ENCODE results near the gene ZMYND8.
"Not testable (repeated sequence)": the region's sequence is repeated elsewhere in the genome, so short reads cannot be mapped to it uniquely, and the experiment has no call there.

Gene ZMYND8

GRCh38 chr20:47225458-47225857 is 131.0 kb downstream of the ZMYND8 start:
- no peak for DNase-seq (ENCODE audit: low read depth, low spot score)

DNA sequence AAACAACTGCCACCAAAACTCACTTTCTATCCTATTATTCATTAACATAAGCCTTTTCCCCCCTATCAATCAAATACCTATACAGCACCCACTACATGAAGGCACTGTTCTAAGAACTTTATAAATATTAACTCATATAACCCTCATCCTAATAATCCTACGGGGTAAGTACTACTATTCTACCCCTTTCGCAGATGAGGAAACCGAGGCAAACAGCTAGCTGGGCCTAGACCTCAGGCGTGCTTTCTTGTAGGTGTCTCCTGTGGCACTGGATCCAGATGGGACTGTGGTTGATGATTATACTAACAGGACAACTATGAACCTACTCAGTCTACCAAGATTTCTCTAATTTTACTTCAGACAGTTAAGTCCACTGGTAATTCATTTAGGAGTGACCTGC is 131.6 kb downstream of the ZMYND8 start:
- DNase-seq (ENCODE audit: low read depth, low spot score), result no peak

GRCh38 chr20:47224300-47224791 is 132.2 kb downstream of the ZMYND8 start:
- no peak for DNase-seq (ENCODE audit: low read depth, low spot score)

- no peak for DNase-seq (ENCODE audit: low read depth, low spot score)
These were observed 132.6 kb downstream of the ZMYND8 start for GRCh38 chr20:47223896-47224295.

DNA sequence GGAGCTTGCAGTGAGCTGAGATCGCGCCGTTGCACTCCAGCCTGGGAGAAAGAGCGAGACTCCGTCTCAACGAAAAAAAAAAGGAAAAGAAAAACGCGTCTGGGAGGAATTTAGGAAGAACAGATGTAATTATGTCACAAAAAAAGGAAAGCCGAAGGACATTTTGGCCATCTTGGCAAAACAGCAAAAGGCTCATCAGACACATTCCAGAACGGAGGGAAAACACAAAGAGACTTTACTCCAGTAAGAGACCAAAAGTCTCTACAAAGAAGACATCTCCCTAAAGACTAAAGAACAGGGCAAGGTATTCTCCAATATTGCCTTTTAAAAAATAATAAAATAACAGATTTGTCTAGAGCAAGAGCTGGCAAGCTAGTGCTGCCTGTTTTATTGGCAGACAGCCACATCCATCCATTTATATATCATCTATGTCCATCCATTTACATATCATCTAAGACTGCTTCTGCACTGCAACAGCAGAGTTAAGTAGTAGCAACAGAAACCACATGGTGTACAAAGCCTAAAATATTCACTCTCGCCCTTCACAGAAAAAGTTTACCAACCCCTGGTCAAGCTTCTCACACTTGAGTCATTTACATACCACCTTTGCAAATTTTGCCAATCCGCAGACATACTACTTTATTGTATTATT is 133.9 kb downstream of the ZMYND8 start:
- no peak for DNase-seq (ENCODE audit: low read depth, low spot score)

DNA sequence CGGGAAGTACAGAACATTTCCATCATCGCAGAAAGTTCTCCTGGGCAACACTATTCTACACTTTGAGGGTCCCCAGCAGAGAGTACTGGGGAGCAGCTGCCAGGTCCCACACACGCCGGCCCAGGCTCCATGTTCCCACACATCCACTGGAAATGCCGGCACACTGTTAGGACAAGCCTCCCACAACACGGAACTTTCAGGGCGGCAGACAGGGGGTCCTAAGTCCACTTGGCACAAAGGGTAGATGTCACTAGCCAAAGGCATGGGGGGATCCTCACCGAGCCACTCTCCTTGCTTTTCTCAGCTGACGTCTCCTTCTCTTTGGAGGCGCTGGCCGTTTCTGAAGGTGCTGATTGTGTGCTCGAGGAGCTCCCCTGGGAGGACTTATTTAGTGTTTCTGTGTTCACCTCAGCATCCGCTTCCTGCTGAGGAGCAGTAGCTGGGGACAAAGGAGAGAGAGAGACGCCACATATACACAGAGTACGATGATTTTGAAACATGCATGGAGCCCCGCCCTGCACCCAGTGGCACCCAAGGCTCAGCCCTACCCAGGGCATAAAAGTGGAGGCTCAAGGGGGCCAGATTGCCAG is 135.4 kb downstream of the ZMYND8 start:
- no peak for DNase-seq (ENCODE audit: low read depth, low spot score)

- DNase-seq (ENCODE audit: low read depth, low spot score), result no peak
These were observed 136.3 kb downstream of the ZMYND8 start for GRCh38 chr20:47220161-47220582.

DNA sequence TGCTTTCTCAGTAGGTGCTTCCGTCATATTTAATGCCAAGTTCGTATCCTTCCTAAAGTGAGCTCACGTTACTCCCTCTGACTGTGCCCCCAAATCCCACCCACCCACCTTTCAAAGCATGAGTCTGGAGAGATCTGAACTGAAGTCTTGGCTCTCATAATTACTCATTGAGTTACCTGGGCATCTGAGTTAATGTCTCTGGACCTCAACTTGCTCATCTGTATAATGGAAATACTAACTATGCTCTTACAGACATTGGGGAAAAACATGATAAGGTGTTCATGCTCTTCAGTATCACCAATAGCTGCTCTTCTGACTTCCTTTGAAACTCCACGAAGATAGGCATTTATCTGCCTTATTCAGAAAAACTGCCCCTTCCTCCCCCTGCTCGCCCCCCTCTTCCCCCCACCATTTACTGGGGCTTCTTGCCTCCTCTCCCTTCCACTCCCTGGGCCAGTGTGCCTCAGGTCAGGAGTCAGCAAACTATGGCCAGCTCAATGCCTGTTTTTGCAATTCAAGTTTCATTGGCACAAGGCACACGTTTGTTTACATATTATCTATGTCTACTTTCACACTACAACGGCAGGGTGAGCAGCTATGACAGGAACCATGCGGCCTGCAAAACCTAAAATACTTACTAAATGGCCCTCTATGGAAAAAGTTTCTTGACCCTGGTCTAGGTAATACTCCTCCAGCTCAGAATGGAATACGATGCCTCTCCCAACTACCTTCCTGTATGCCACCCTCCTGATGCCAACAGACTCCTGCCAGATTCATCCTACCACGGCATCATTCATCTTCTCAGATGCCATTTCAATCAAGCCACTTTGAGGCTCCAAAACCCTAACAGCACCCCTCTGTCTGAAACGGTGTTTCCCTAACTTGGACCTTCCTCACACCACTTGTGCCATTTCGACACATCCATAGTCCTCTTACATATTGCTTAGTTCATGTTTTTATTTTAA is 138.7 kb downstream of the ZMYND8 start:
- DNase-seq (ENCODE audit: low read depth, low spot score), result no peak

DNA sequence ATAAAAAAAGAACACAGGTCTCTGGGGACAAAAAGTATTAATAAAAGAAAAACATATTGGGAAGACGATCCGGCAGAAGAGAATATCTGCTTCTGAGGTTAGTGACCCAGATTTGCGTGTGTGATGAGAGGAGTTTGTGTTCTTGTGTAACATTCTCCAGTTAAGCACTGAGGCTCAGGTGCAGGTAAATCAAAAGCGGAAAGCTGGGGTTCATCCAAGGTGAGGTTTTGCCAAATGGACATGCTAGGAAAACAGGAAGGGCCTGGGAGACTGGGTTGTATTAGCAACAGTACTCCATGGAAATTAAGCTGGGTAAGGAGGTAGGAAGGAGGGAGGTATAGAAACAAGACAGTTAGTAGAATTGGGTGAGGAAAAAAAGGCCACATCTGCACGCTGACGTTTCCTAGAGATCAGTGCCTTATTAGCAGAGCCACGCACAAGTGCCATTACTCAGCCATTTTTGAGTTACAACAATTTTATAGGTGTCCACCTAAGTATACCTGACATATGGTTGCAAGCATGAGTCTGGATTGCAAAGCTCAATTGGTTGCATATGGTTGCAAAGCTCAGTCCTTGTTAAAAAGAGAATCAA is 139.6 kb downstream of the ZMYND8 start:
- DNase-seq (ENCODE audit: low read depth, low spot score), result no peak

DNA sequence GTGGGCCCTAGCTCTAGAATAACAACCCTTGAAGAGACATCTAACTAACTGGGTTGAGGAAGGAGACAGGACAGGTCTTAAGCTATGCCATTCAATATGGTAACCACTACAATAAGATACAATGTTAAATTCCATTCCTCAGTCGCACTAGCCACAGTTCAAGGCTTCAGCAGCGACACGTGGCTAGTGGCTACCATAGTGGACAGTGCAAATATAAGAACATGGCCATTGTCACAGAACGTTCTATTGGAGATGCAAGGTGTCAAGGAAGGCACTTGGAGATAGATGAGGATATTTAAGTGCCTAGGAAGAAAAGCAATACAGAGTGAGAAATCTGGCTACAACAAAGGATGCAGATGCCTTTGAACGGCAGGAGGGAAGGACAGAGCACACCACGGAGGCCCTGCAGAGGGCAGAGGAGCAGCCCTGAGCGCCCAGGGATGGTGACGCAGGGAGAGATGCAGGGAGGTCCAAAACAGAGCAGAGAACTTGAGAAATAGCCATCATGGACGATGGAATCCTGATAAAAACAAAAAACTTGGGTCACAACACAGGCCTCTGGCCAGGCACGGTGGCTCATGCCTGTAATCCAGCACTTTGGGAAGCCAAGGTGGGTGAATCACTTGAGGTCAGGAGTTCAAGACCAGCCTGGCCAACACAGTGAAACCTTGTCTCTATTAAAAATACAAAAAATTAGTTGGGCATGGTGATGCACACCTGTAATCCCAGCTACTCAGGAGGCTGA is 140.7 kb downstream of the ZMYND8 start:
- DNase-seq (ENCODE audit: low read depth, low spot score), result no peak

DNA sequence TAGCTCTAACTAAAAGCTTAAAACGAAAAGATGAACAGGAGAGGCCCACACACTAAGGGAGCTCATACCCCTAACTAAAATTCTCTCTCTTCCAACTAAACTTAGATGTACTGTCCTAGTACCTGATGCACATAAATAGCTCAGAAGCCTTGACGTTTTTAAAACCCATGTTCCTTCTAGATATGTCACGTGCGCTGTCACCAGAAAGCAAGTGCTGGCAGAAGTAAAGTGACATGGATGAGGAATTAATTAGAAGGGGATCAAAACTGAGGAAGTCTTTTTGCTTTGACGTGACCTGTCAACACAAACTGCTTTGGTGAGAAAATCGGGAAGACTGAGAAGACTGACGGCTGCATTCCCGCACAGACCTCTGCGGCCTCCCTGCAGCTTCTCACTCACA is 142.5 kb downstream of the ZMYND8 start:
- DNase-seq (ENCODE audit: low read depth, low spot score), result no peak

DNA sequence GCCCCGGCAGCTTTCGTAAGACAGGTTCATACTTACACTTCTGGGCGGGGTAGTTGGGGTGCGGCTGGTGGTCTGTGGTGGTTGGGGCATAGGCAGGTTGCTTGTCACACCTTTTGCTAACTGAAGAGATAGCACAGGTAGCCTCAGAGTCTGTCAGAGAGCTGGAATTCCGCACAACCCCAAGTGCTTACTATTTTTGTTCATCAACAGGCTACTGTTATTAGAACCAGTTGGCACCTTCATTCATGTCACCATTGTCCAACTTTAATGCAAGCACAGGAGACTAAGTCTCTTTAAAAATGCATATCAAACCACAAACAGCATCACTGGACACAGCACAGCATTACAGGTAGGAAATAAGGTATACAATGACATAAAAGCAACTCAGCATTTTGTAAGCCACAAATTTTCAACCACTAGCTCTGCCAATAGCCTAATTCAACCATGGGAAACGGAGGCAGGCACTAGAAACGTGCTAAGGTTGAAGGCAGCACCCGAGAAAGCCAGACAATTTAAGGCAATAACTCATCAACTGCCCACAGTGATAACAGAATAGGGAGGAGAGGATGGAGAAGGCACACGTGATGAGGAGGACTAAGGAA is 143.8 kb downstream of the ZMYND8 start:
- DNase-seq (ENCODE audit: low read depth, low spot score), result no peak

DNA sequence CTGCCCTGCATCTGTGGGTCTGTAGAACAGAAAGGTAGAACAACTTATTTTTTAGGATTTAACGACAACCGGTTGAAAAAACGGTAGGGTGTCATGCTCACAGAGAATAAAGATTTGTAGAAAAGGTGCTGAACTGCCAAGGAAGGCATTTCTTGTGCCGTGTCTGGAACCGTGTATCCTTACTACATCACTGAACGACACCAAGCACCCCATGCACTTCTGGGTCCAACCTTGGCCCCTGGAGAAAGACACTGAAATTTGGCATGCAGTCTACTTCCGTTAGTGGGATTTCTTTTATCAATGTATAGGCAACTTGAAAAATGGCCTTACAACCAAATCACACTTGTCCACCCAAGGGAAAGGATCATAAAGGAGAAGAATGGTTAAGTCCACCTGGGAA is 145.5 kb downstream of the ZMYND8 start:
- no peak for DNase-seq (ENCODE audit: low read depth, low spot score)

- no peak for DNase-seq (ENCODE audit: low read depth, low spot score)
These were observed 146.0 kb downstream of the ZMYND8 start for GRCh38 chr20:47210470-47210869.

GRCh38 chr20:47209982-47210381 is 146.5 kb downstream of the ZMYND8 start:
- DNase-seq (ENCODE audit: low read depth, low spot score), result no peak

- DNase-seq (ENCODE audit: low read depth, low spot score), result no peak
These were observed 147.8 kb downstream of the ZMYND8 start for GRCh38 chr20:47208534-47209174.

- no peak for DNase-seq (ENCODE audit: low read depth, low spot score)
These were observed 149.4 kb downstream of the ZMYND8 start for GRCh38 chr20:47206962-47207641.

DNA sequence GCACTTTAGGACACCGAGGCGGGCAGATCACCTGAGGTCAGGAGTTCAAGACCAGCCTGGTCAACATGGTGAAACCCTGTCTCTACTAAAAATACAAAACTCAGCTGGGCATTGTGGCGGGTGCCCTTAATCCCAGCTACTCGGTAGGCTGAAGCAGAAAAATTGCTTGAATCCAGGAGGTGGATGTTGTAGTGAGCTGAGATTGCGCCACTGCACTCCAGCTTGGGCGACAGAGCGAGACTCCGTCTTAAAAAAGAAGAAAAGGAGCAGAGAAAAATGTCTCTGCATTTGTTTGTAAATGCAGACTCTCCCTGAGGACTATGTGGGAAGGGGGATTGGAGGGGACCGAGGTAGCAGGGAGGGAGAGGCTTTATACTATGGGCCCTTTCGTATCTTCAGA is 149.9 kb downstream of the ZMYND8 start:
- DNase-seq (ENCODE audit: low read depth, low spot score), result not testable (repeated sequence)

DNA sequence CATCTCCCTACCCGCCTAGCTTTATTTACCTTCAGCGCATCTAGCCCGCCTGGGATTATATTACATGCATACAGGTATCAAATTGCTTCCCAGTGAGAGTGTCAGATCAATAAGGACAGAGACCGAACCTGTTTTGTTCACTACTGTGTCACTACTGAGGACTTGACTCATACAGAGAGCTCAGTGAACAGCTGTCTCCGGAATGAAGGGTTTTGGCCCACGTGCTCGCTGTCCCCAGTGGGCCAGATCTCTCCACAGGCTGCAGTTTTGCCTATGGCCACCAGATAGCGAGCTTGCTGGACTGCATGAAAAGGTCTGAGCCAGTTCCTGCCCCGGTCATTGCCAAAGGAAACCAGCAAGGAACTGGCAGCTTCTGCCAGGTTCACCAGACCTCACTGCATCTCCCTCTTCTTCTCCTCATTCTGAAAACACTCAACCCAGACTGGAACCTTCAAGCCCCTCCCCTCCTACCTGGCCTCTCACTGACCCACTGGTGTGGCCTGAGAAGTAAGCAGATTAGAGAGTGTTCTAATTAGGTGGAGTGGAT is 150.8 kb downstream of the ZMYND8 start:
- DNase-seq (ENCODE audit: low read depth, low spot score), result no peak

GRCh38 chr20:47204850-47205122 is 151.7 kb downstream of the ZMYND8 start:
- DNase-seq (ENCODE audit: low read depth, low spot score), result not testable (repeated sequence)
